CD4-positive, CD25-positive, alpha-beta regulatory T cell (primary cell): ENCODE results near the gene MAST4. TPM values are rescaled to one million over a fixed set of nuclear protein-coding genes. Genes with fewer than 3 reads are reported as not detected.
"Not testable (repeated sequence)": the region's sequence is repeated elsewhere in the genome, so short reads cannot be mapped to it uniquely, and the experiment has no call there.

Source experiments
- ATAC-seq, 2 donors: fragments of 150-1000 bp; cut with Tn5 transposase; one replicate each; pipeline ENCODE4 v1.10.0; 2021; ENCODE audit warnings: low read depth in 2 of 2, moderate number of reproducible peaks in 2 of 2, moderate library complexity in 1 of 2
- DNase-seq, 3 donors: peaks; one replicate each; pipeline versions ENCODE4 v3.0.0 to v3.0.0-alpha.2; 2012 to 2022; ENCODE audit warnings: mixed read lengths in 1 of 3
- H3K27ac ChIP-seq: one replicate; pipeline ENCODE4 v1.7.0; 2013; ENCODE audit warnings: mild to moderate bottlenecking, low read length; ENCODE audit not compliant: insufficient read depth, poor library complexity, severe bottlenecking
- H3K27me3 ChIP-seq: one replicate; pipeline ENCODE4 v1.7.0; 2013; ENCODE audit warnings: low read length; ENCODE audit not compliant: control insufficient read depth, insufficient read depth
- H3K36me3 ChIP-seq: one replicate; pipeline ENCODE4 v1.7.0; 2013; ENCODE audit warnings: mild to moderate bottlenecking, low read length, moderate library complexity; ENCODE audit not compliant: control insufficient read depth, insufficient read depth
- H3K4me1 ChIP-seq: 2 replicates; pipeline ENCODE4 v1.7.0; 2013; ENCODE audit warnings: mild to moderate bottlenecking, low read length; ENCODE audit not compliant: insufficient read depth, control insufficient read depth, poor library complexity, severe bottlenecking
- H3K4me3 ChIP-seq: one replicate; pipeline ENCODE4 v1.7.0; 2013; ENCODE audit warnings: low read depth, mild to moderate bottlenecking, low read length, moderate library complexity
- H3K9me3 ChIP-seq, 2 experiments: 1 replicate in 1 of 2; 2 replicates in 1 of 2; pipeline ENCODE4 v1.7.0; 2013; ENCODE audit warnings: low read length in 2 of 2, mild to moderate bottlenecking in 1 of 2, moderate library complexity in 1 of 2; ENCODE audit not compliant: control insufficient read depth in 2 of 2
- H3K27ac Mint-ChIP-seq, 3 donors: one replicate each; pipeline ENCODE4 v1.8.0; 2020 to 2022; ENCODE audit warnings: mild to moderate bottlenecking in 3 of 3, mixed read lengths in 3 of 3, moderate library complexity in 2 of 3
- H3K27me3 Mint-ChIP-seq: one replicate; pipeline ENCODE4 v1.8.0; 2022; ENCODE audit warnings: mild to moderate bottlenecking, mixed read lengths
- H3K36me3 Mint-ChIP-seq: one replicate; pipeline ENCODE4 v1.8.0; 2020; ENCODE audit warnings: mixed read lengths
- H3K4me1 Mint-ChIP-seq, 4 donors: one replicate each; pipeline ENCODE4 v1.8.0; 2020 to 2022; ENCODE audit warnings: mixed read lengths in 4 of 4, mild to moderate bottlenecking in 1 of 4
- H3K4me3 Mint-ChIP-seq, 4 donors: one replicate each; pipeline ENCODE4 v1.8.0; 2020 to 2022; ENCODE audit warnings: mild to moderate bottlenecking in 4 of 4, mixed read lengths in 4 of 4, moderate library complexity in 3 of 4
- H3K9me3 Mint-ChIP-seq, 7 donors: one replicate each; pipeline ENCODE4 v1.8.0; 2020 to 2022; ENCODE audit warnings: mixed read lengths in 7 of 7, mild to moderate bottlenecking in 3 of 7, moderate library complexity in 2 of 7
- polyA plus RNA-seq, 4 donors: library from polyadenylated mRNA; unstranded; fragments of 300-500 nt; fragmentation: Illumina TruSeq; gene quantifications; one replicate each; pipeline ENCODE4 v1.2.3, GENCODE V29; 2021
- total RNA-seq: library from RNA; stranded (reverse); gene quantifications from one replicate; pipeline ENCODE4 v1.2.3, GENCODE V29; 2022

Gene MAST4
- total and polyA plus RNA-seq, 5 donors from 2014 or later: 11.7 to 54.1 (median 12.7) TPM

DNA sequence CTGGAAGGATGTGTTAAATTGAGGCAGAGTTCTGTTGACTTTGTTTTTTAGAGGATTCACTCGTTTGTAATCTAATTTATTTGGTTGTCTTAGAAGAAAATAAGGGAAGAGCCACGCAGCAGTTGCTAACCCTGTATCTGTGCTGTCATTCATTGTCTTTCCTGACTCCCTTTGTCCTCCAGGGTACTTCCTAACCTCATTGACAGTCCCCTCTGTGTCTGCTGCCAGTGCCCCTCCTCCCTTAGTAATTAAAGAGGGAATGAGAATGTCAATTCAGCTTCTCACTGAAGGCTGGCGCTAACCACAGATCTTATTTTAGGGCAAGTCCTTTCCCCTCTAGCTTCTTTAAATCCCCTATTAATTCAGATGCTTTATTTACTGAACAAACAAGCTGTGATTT, 84.0 kb downstream of the MAST4 start:
- Histone ChIP-seq H3K27me3 (no peaks in the 10 kb centered on the region), H3K9me3 (no peaks in the 10 kb centered on the region), H3K4me3 (no peak overlapping the region), H3K27ac (no peak overlapping the region), H3K4me1 (no peaks in the 10 kb centered on the region), H3K36me3 (no peaks in the 10 kb centered on the region)
- Mint-ChIP-seq H3K27ac (no peak overlapping the region), H3K4me3 (no peak overlapping the region), H3K9me3 (peaks cover 0 to 6% (median 0%) of the 10 kb centered on the region in 7 donors), H3K4me1 (no peaks in the 10 kb centered on the region), H3K36me3 (no peaks in the 10 kb centered on the region), H3K27me3 (no peaks in the 10 kb centered on the region)
- ATAC-seq (no peak), DNase-seq (no peak)

DNA sequence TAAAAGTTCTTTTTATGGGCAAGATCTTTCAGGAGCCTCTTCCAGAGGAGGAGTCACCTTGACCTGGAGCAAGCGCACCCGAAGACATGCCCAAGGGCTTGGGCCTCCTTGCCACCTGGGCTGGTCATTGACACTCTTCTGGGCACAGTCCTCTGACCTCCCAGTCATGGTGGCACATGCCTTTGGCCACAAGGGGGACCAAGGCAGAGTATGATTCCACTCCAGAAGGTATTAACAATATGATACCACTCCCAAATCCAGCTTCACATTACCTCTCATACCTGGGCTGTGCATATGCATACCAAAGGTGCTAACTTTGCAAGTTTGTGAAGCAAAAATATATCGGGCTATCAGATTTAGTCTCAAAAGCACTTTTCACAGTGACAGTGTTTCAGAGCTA, 84.6 kb downstream of the MAST4 start:
- H3K4me3 Mint-ChIP-seq: no peak overlapping the region

DNA sequence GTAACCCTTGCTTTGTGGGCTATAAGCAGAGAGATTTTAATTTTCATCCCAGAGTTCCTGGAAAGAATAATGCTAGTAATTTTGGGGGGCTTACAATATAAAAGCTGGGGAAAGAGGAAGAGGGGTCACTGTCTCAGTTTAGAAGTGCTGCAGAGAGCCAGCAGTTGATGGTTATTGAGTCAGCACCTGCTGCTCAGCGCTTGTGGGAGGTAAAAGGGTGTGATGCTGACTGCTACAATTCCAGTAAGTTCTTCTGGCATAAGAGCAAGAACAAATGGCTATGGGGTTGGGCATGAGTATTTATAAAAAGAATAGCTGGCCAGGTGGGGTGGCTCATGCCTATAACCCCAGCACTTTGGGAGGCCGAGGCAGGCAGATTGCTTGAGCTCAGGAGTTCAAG, 88.5 kb downstream of the MAST4 start:
- Mint-ChIP-seq H3K4me3 (no peak overlapping the region), H3K9me3 (peaks cover 0 to 3% (median 0%) of the 10 kb centered on the region in 7 donors), H3K36me3 (no peaks in the 10 kb centered on the region), H3K27ac (no peak overlapping the region), H3K27me3 (no peaks in the 10 kb centered on the region), H3K4me1 (no peaks in the 10 kb centered on the region)
- Histone ChIP-seq H3K9me3 (no peaks in the 10 kb centered on the region), H3K4me1 (no peaks in the 10 kb centered on the region), H3K36me3 (no peaks in the 10 kb centered on the region), H3K4me3 (no peak overlapping the region), H3K27me3 (no peaks in the 10 kb centered on the region), H3K27ac (no peak overlapping the region)
- ATAC-seq (no peak), DNase-seq (no peak)

More for the DNA sequence above, 84.6 kb downstream of the MAST4 start:
- Mint-ChIP-seq H3K9me3 (peaks cover 0 to 6% (median 0%) of the 10 kb centered on the region in 7 donors), H3K27ac (no peak overlapping the region), H3K36me3 (no peaks in the 10 kb centered on the region), H3K27me3 (no peaks in the 10 kb centered on the region), H3K4me1 (no peaks in the 10 kb centered on the region)
- Histone ChIP-seq H3K27me3 (no peaks in the 10 kb centered on the region), H3K9me3 (no peaks in the 10 kb centered on the region), H3K4me3 (no peak overlapping the region), H3K4me1 (no peaks in the 10 kb centered on the region), H3K36me3 (no peaks in the 10 kb centered on the region), H3K27ac (no peak overlapping the region)
- ATAC-seq (no peak), DNase-seq (no peak)

DNA sequence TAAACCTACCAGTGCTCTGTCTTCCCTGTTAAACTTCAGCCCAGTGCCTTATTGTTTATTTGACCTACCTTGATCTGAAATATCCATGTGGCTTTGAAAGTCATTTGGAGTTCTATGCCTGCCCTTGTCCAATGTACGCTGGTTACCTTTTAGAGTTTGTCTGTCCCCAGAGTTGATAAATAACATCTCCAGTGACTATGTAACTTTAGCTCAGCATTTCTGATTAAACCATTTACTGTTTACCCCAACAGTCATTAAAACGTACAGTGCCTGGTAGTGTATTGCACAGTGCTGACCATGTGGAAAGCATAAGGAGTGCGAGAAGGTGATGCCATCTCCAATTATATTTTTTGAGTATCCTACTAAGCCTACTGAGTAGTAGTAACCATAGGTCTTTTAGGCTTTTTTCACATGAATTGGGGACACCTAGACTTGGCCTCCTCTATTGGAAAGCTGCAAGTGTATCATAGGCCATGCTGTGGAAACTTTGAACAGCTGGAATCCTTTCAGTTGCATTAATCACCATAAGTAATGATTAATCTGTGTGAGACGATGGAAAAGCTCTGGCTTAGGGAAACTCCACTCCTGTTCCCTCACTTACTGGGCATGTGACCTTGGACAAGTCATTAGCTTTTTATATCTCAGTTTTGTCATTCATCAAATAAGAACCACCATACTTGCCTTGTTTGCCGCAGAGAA, 93.5 kb downstream of the MAST4 start:
- Mint-ChIP-seq H3K27ac (no peak overlapping the region), H3K9me3 (no peaks in the 10 kb centered on the region), H3K4me3 (no peak overlapping the region), H3K36me3 (no peaks in the 10 kb centered on the region), H3K27me3 (peaks cover 6% of the 10 kb centered on the region), H3K4me1 (no peaks in the 10 kb centered on the region)
- Histone ChIP-seq H3K27ac (no peak overlapping the region), H3K9me3 (no peaks in the 10 kb centered on the region), H3K36me3 (no peaks in the 10 kb centered on the region), H3K27me3 (no peaks in the 10 kb centered on the region), H3K4me3 (no peak overlapping the region), H3K4me1 (no peaks in the 10 kb centered on the region)
- no peak for ATAC-seq
- DNase-seq: no peak

DNA sequence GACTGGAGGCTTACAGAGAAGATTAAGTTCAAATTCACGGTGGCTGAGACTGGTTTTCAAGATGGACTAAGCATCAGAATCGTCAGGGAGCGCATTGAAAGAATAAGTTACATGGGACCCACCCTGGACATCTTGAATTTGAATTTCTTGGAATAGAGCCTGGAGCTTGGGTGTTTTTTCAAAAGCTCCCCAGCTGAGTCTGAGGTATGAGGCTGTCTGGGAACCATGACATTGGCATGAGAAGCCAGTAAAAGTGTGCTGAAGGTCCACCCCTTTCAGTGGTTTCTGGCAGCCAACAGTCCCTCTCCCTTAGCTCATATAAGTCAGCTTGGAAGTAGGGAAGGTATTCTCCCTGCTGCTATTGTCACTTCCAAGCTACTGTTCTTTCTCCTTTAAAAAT, 97.8 kb downstream of the MAST4 start:
- no peaks in the 10 kb centered on the region for H3K9me3 ChIP-seq
- Mint-ChIP-seq H3K27ac (no peak overlapping the region), H3K36me3 (no peaks in the 10 kb centered on the region), H3K4me3 (no peak overlapping the region), H3K27me3 (peaks cover 17% of the 10 kb centered on the region), H3K9me3 (peaks cover 0 to 6% (median 0%) of the 10 kb centered on the region in 7 donors), H3K4me1 (no peaks in the 10 kb centered on the region)
- H3K27me3 ChIP-seq: no peaks in the 10 kb centered on the region
- DNase-seq (no peak), ATAC-seq (no peak)
- H3K27ac ChIP-seq: no peak overlapping the region
- no peaks in the 10 kb centered on the region for H3K36me3 ChIP-seq
- H3K4me3 ChIP-seq: no peak overlapping the region
- no peaks in the 10 kb centered on the region for H3K4me1 ChIP-seq

DNA sequence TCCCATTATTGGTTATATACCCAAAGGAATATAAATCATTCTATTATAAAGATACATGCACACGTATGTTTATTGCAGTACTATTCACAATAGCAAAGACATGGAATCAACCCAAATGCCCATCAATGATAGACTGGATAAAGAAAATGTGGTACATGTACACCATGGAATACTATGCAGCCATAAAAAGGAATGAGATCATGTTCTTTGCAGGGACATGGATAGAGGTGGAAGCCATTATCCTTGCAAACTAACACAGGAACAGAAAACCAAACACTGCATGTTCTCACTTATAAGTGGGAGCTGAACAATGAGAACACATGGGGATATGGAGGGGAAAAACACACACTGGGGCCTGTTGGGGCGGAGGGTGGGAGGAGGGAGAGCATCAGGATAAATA, 99.6 kb downstream of the MAST4 start:
- H3K4me3 ChIP-seq, H3K36me3 Mint-ChIP-seq, H3K9me3 Mint-ChIP-seq, H3K4me1 ChIP-seq, H3K27me3 ChIP-seq, H3K4me1 Mint-ChIP-seq, H3K36me3 ChIP-seq, ATAC-seq, H3K27ac ChIP-seq, H3K9me3 ChIP-seq, H3K27ac Mint-ChIP-seq, H3K4me3 Mint-ChIP-seq, DNase-seq: not testable (repeated sequence)
- peaks cover 22% of the 10 kb centered on the region for H3K27me3 Mint-ChIP-seq

DNA sequence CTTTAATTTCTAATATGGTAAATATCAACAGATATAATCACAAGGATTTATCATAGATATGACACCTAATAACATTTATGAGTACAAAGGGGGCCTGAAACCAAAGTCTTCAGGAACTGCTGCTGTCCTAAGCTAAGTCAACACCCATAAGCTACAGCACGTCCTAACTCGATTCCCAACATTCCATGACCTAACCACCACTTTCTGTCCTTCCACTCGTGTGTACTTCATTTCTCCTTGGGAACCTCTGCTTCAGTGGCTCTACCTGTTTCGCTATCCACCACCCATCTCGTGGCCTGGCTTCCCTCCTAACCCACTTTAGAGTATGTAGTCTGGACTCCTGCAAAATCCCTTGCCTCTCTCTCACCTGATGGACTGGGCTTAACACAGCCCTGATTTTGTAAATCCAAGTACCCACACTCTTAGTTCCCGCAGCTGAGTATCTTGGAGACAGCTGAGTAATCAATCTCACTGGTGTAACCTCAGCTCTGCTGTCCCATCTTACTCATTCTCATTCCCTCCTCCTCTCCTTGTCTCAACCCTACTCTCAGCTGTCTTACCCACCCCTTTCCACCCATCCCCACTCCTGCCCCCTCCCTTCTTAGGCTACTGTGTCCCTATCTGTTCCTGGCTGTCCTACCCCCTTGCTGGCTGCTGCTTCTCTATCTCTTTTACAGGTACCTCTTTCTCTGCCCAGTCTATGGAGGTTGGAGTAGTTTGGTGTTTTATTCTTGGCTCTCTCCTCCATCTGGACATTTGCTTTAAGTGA, 101.8 kb downstream of the MAST4 start:
- H3K27ac Mint-ChIP-seq: no peak overlapping the region
- ATAC-seq (no peak), DNase-seq (no peak)
- H3K4me1 Mint-ChIP-seq: no peaks in the 10 kb centered on the region
- Histone ChIP-seq H3K27me3 (no peaks in the 10 kb centered on the region), H3K27ac (no peak overlapping the region), H3K36me3 (no peaks in the 10 kb centered on the region), H3K4me3 (no peak overlapping the region), H3K9me3 (no peaks in the 10 kb centered on the region), H3K4me1 (no peaks in the 10 kb centered on the region)
- peaks cover 0 to 6% (median 0%) of the 10 kb centered on the region in 7 donors for H3K9me3 Mint-ChIP-seq
- no peak overlapping the region for H3K4me3 Mint-ChIP-seq
- peaks cover 22% of the 10 kb centered on the region for H3K27me3 Mint-ChIP-seq
- no peaks in the 10 kb centered on the region for H3K36me3 Mint-ChIP-seq

DNA sequence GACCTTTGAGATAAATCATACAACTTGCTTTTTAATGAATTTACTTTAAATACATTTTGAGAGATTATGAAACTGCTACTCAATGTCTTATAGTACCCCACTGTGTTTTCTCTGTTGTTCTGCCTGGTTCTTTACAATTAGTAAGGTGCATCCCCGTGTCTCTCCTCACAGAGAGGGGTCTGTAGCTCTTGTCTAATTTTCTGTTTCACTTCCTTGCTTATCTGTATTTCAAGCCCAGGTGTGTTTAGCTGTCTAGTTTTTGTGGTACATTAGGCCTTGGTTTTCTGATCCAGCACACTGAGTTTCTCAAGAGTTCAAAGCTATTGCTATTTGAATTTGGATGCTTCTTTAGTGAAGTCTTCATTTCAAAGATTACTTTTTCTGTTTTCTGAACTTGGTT, 105.1 kb downstream of the MAST4 start:
- DNase-seq (no peak), ATAC-seq (no peak)
- Mint-ChIP-seq H3K9me3 (peaks cover 0 to 3% (median 0%) of the 10 kb centered on the region in 7 donors), H3K4me1 (no peaks in the 10 kb centered on the region), H3K27ac (no peak overlapping the region), H3K4me3 (no peak overlapping the region), H3K36me3 (no peaks in the 10 kb centered on the region), H3K27me3 (peaks cover 15% of the 10 kb centered on the region)
- H3K9me3 ChIP-seq: no peaks in the 10 kb centered on the region
- no peak overlapping the region for H3K27ac ChIP-seq
- no peaks in the 10 kb centered on the region for H3K27me3 ChIP-seq
- no peak overlapping the region for H3K4me3 ChIP-seq
- H3K4me1 ChIP-seq: no peaks in the 10 kb centered on the region
- no peaks in the 10 kb centered on the region for H3K36me3 ChIP-seq
